Mucosa of rectum (tissue), 2 donors: ENCODE measurements around the gene LCN6.
A peak's percentile ranks its signal among the peaks of the same experiment; 100 is the strongest.
"Not testable (repeated sequence)": the region's sequence is repeated elsewhere in the genome, so short reads cannot be mapped to it uniquely, and the experiment has no call there.

Experiments used
- H3K27ac ChIP-seq, 2 donors: one replicate each; pipeline ENCODE4 v1.7.0; 2013; ENCODE audit warnings: inconsistent platforms in 2 of 2, low read depth in 2 of 2, low read length in 2 of 2
- H3K27me3 ChIP-seq, 2 donors: one replicate each; pipeline ENCODE4 v1.7.0; 2013; ENCODE audit warnings: low read length in 2 of 2; ENCODE audit not compliant: control insufficient read depth in 2 of 2, insufficient read depth in 2 of 2
- H3K36me3 ChIP-seq, 2 donors: one replicate each; pipeline ENCODE4 v1.7.0; 2013; ENCODE audit warnings: low read length in 2 of 2; ENCODE audit not compliant: control insufficient read depth in 2 of 2, insufficient read depth in 2 of 2
- H3K4me1 ChIP-seq, 2 donors: one replicate each; pipeline ENCODE4 v1.7.0; 2013; ENCODE audit warnings: low read length in 2 of 2, mild to moderate bottlenecking in 1 of 2; ENCODE audit not compliant: control insufficient read depth in 2 of 2, insufficient read depth in 2 of 2
- H3K4me3 ChIP-seq, 2 donors: one replicate each; pipeline ENCODE4 v1.7.0; 2013; ENCODE audit warnings: low read length in 2 of 2
- H3K9ac ChIP-seq, 2 donors: one replicate each; pipeline ENCODE4 v1.7.0; 2013; ENCODE audit warnings: low read length in 2 of 2, low read depth in 1 of 2, mild to moderate bottlenecking in 1 of 2
- H3K9me3 ChIP-seq, 2 donors: one replicate each; pipeline ENCODE4 v1.7.0; 2013; ENCODE audit warnings: low read length in 2 of 2; ENCODE audit not compliant: control insufficient read depth in 2 of 2
- donor health status: healthy.
- donor health status: Normal muscosa, but diverticular disease.

LCN6 gene

DNA sequence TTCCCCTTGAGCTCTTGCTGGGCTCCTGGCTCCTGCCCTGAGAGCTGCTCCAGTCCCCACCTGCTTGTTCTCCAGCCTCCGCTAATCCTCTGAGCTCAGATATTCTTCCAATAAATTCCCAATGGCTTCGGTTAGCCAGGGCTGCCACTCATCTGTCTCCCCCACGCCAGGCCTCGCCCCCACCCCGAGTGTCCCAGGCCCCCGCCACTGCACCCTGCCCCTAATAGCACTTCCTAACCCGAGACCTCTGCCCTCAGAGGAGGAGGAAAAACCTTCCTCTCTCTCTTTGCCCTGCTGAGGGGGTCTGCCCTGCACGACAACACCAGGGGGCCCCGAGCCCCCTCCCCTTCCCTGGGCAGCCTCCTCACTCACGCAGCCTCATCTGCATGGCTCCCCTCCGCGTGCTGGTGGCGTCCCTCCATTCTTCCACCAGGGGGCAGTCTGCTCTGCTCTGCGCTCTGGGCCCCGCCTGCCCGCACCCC, 21.4 kb upstream of the LCN6 start:
- Histone ChIP-seq H3K4me1 (peaks cover 3 to 16% of the 10 kb centered on the region in 2 donors), H3K9ac (peak overlapping the region in 1 of 2 donors; percentile 7), H3K27ac (no peak overlapping the region), H3K4me3 (no peak overlapping the region), H3K27me3 (peaks cover 0 to 4% of the 10 kb centered on the region in 2 donors), H3K36me3 (no peaks in the 10 kb centered on the region), H3K9me3 (peaks cover 3% of the 10 kb centered on the region in 2 donors)

DNA sequence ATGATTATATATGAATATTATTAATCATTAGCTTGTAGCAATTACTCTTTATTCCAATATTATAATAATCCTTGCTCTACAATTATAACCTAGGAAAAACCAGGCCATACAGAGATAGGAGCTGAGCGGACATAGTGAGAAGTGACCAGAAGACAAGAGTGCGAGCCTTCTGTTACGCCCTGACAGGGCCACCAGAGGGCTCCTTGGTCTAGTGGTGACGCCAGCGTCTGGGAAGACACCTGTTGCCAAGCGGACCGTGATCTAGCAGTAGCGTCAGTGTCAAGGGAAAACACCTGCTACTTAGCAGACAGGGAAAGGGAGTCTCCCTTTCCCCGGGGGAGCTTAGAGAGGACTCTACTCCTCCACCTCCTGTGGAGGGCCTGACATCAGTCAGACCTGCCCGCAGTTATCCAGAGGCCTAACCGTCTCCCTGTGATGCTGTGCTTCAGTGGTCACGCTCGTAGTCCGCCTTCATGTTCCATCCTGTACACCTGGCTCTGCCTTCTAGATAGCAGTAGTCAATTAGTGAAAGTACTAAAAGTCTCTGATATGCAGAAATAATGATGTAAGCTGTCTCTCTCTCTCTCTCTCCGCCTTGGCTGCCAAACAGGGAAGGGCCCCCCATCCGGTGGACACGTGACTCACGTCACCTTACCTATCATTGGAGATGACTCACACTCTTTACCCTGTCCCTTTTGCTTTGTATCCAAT, 18.2 kb upstream of the LCN6 start:
- not testable (repeated sequence) for H3K9me3 ChIP-seq, H3K9ac ChIP-seq, H3K27ac ChIP-seq, H3K36me3 ChIP-seq, H3K4me3 ChIP-seq, H3K27me3 ChIP-seq
- peaks cover 5 to 20% of the 10 kb centered on the region in 2 donors for H3K4me1 ChIP-seq

DNA sequence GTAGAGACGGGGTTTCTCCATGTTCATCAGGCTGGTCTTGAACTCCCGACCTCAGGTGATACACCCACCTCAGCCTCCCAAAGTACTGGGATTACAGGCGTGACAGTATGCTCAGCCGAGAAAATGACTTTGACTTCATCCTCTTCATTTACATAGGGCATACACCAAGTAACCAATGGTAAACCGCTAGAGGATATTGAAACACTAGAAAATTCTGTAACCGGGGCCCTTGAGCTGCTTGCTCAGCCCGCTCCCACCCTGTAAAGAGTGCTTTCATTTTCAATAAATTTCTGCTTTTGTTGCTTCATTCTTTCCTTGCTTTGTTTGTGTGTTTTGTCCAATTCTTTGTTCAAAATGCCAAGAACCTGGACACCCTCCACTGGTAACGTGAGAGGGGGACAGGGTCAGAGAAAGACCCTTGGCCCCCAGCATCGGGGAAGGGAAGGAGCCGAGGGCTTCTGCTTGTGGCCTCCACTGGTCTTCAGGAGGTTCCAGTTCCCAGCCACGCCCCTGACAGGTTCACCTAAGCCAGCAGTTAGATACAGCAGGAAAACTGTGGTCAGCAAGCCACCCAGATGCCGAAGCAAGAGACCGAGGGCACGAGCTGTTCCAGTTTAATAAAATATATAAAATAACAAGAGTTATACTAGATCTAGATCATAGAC, 17.6 kb upstream of the LCN6 start:
- H3K4me1 ChIP-seq = peaks cover 5 to 20% of the 10 kb centered on the region in 2 donors
- not testable (repeated sequence) for H3K36me3 ChIP-seq, H3K9ac ChIP-seq, H3K9me3 ChIP-seq, H3K4me3 ChIP-seq, H3K27me3 ChIP-seq, H3K27ac ChIP-seq

DNA sequence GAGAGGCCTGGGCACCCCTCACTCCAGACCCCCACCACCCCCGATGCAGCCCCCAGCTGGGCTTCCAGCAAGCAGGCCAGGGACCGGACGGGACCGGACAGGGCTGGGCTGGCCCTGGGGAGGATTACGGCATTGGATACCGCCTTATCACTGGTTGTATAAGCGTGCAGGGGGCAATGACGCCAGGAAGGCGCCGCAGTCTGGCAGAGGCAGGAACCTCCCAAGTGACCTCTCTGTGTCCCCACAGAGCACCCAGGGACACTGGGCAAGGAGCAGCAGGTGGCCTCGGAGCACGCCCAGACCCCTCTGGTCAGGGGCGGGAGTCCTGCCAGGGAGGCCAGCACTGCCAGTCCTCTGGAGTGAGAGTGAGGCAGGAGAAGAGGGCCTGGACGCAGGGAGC, 16.7 kb upstream of the LCN6 start:
- Histone ChIP-seq H3K36me3 (no peaks in the 10 kb centered on the region), H3K9ac (peak overlapping the region in 1 of 2 donors; percentile 56), H3K27ac (peak overlapping the region in 1 of 2 donors; percentile 5), H3K9me3 (no peaks in the 10 kb centered on the region), H3K4me1 (peaks cover 5 to 20% of the 10 kb centered on the region in 2 donors), H3K4me3 (no peak overlapping the region), H3K27me3 (peaks cover 0 to 6% of the 10 kb centered on the region in 2 donors)

DNA sequence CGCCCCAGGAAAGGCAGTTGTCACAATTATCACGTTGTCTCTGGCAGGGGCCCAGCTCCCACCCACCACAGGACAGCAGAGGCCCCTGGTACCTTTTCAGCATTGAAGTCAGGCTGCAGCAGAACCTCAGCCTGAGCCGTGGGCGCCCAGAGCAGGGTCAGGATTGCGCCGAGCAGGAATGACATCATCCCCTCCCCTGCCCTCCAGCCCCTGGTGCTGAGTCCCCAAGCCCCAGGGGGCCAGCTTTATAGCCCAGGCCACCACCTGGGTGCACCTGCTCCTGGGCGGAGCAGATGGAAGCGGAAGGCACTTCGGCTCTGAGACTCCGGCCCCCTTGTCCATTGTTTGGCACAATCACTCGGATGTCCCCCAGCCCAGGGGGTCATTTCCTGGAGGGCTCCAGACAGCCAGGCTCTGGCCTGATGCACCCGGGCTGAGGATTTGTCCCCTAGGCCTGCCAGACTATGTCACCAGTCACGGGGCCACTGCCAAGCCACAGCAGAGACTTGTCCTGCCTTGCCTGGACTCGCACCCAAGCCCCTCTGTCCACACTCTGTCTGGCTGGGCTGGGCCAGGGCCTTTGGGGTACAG, 16.1 kb upstream of the LCN6 start, which contains the start of gene LCN15:
TSS of gene LCN15 (minus strand) at position 218 of the 591 bp plus-strand sequence. CDS start at position 188, 30 bp downstream.
- H3K36me3 ChIP-seq = no peaks in the 10 kb centered on the region
- H3K27ac ChIP-seq = peak within 1 kb of the TSS in 1 of 2 donors; percentile 5
- H3K27me3 ChIP-seq = peaks cover 0 to 6% of the 10 kb centered on the region in 2 donors
- H3K9me3 ChIP-seq = no peaks in the 10 kb centered on the region
- H3K4me3 ChIP-seq = no peak within 1 kb of the TSS
- H3K9ac ChIP-seq = peak within 1 kb of the TSS in 1 of 2 donors; percentile 56
- H3K4me1 ChIP-seq = peaks cover 5 to 18% of the 10 kb centered on the region in 2 donors

DNA sequence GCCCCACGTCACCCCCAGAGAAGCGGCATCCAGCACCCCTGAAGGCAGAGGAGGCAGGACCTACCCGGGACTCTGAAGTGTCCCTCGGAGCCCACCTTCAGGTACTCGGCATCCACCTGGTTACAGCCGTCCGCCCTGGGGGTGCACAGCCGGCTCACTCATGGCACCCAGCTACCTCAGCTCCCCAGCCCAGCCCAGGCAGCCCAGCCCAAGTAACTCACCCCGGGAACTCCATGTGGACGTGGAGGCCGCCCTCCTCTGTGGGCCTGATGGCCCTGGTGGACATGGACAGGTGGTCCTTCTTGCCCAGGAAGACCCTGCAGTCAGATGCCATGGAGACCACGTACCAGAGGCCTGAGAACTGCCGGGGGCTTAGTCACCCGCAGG, 15.3 kb upstream of the LCN6 start:
- Histone ChIP-seq H3K27ac (no peak overlapping the region), H3K36me3 (no peaks in the 10 kb centered on the region), H3K9me3 (no peaks in the 10 kb centered on the region), H3K4me3 (no peak overlapping the region), H3K4me1 (peaks cover 5 to 18% of the 10 kb centered on the region in 2 donors), H3K9ac (no peak overlapping the region), H3K27me3 (peaks cover 0 to 6% of the 10 kb centered on the region in 2 donors)

DNA sequence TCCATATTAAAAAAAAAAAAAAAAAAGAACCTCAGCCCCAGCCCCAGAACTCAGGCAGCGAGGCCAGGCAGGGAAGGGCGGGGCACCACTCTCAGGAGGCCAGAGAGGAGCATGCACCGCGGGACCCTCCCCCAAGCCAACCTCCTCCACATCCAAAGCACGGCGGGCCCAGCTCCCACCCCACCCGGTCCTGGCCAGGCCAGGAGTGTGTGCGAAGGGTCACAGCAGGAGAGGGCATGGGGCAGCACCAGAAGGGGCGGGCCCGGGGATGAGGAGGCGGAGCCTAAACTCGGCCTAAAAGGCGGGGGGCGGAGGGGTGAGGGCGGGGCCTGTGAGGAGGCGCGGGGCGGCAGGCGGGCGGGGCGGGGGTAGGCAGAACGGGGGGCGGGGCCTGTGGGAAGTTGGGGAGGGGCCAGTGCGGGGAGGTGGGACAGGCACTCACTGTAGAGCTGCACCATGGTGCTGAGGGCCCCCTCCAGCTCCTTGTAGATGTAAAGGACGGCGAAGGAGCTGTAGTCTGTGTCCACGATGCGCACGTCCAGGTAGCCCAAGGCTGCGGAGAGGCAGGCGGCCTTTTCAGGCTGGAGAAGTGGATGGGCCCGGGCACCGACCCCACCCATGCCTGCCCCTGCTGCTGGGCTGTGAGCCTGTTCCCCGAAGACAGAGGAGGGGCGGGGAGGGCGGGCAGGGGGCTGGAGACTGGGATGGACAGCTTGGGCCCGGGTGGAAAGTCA, 14.8 kb upstream of the LCN6 start:
- peaks cover 0 to 6% of the 10 kb centered on the region in 2 donors for H3K27me3 ChIP-seq
- H3K4me3 ChIP-seq = no peak overlapping the region
- no peaks in the 10 kb centered on the region for H3K9me3 ChIP-seq
- H3K4me1 ChIP-seq = peaks cover 5 to 18% of the 10 kb centered on the region in 2 donors
- no peak overlapping the region for H3K27ac ChIP-seq
- H3K36me3 ChIP-seq = no peaks in the 10 kb centered on the region
- no peak overlapping the region for H3K9ac ChIP-seq

DNA sequence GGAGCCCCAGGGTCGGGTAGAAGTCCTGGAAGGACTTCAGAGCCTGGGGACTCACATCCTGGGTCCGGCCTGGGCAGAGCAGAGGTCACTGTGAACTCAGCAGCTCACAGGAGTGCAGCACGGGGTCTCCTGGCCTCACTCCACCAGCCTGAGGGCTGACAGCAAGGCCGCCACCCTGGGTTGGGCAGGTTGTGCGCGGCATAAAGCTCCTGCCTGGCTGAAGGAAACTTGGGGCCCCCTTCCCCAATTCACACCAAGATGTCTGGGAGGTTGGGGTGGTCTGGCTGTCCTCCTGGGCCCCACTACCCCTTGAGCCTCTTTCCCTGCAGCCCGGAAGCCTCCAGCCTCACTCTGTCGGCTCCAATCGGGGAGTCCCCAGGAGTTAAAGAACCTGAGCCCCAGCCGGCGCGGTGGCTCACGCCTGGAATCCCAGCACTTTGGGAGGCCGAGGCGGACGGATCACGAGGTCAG, 13.9 kb upstream of the LCN6 start:
- no peaks in the 10 kb centered on the region for H3K9me3 ChIP-seq
- no peak overlapping the region for H3K9ac ChIP-seq
- H3K4me1 ChIP-seq = peaks cover 5 to 18% of the 10 kb centered on the region in 2 donors
- no peak overlapping the region for H3K27ac ChIP-seq
- H3K36me3 ChIP-seq = no peaks in the 10 kb centered on the region
- H3K4me3 ChIP-seq = no peak overlapping the region
- H3K27me3 ChIP-seq = peaks cover 0 to 2% of the 10 kb centered on the region in 2 donors

DNA sequence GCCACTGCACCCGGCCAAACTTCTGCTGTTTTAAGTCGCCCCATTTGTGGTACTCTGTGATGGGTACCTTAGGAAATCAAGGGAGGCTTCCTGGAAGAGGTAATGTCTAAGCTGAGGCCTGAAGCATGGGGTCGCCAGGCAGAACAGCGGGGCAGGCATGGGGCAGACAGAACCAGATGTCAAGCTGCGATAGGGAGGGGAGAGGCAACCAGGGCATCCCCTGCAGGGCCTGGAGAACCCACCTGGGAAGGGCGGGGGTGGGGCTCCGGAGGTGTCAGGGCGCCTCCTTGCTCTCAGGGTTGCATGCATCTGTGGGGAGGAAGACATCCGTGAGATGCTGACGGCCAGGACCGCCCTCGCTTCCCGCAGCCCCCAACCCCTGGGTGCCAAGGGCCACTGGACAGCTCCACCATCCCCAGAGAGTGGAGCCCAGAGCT, 13.2 kb upstream of the LCN6 start:
- Histone ChIP-seq H3K9me3 (no peaks in the 10 kb centered on the region), H3K27me3 (peaks cover 0 to 2% of the 10 kb centered on the region in 2 donors), H3K36me3 (no peaks in the 10 kb centered on the region), H3K4me3 (no peak overlapping the region), H3K4me1 (peaks cover 5 to 16% of the 10 kb centered on the region in 2 donors), H3K27ac (no peak overlapping the region), H3K9ac (no peak overlapping the region)
